ENCODE measurements around the gene UNC119. TPM values are rescaled to one million over a fixed set of nuclear protein-coding genes. Genes with fewer than 3 reads are reported as not detected.

UNC119 gene
- total RNA-seq, 1 donor from 2014 or later, result 26.2 TPM

GRCh38 chr17:28573040-28573380 lies 20.6 kb upstream of the UNC119 start:
- DNase-seq (ENCODE audit: low spot score), result no peak

- DNase-seq (ENCODE audit: low spot score), result no peak
Observed at GRCh38 chr17:28572259-28573039, 20.0 kb upstream of the UNC119 start.

GRCh38 chr17:28571361-28572122 lies 19.1 kb upstream of the UNC119 start, which contains the start of gene PIGS:
PIGS (minus strand) TSS chr17:28571524; CDS start chr17:28571496, 28 bp downstream.
- peak; percentile 95 for DNase-seq (ENCODE audit: low spot score)

- no peak for DNase-seq (ENCODE audit: low spot score)
Observed at GRCh38 chr17:28570716-28571360, 18.4 kb upstream of the UNC119 start.

- no peak for DNase-seq (ENCODE audit: low spot score)
Observed at GRCh38 chr17:28569446-28569845, 17.0 kb upstream of the UNC119 start.

GRCh38 chr17:28567604-28568003 lies 15.2 kb upstream of the UNC119 start:
- no peak for DNase-seq (ENCODE audit: low spot score)

GRCh38 chr17:28563475-28563874 lies 11.1 kb upstream of the UNC119 start:
- DNase-seq (ENCODE audit: low spot score), result peak; percentile 54

- DNase-seq (ENCODE audit: low spot score), result no peak
Observed at GRCh38 chr17:28555022-28555421, 2.6 kb upstream of the UNC119 start.

- no peak for DNase-seq (ENCODE audit: low spot score)
Observed at GRCh38 chr17:28554565-28554964, 2.1 kb upstream of the UNC119 start.

GRCh38 chr17:28553000-28553505 lies 629 bp upstream of the UNC119 start:
- DNase-seq (ENCODE audit: low spot score), result no peak

GRCh38 chr17:28551421-28552175 lies 826 bp downstream of the UNC119 start:
- DNase-seq (ENCODE audit: low spot score), result peak; percentile 51

GRCh38 chr17:28550858-28551257 lies 1.6 kb downstream of the UNC119 start:
- no peak for DNase-seq (ENCODE audit: low spot score)

GRCh38 chr17:28549236-28550132 lies 2.9 kb downstream of the UNC119 start:
- DNase-seq (ENCODE audit: low spot score), result no peak

- no peak for DNase-seq (ENCODE audit: low spot score)
Observed at GRCh38 chr17:28548417-28549130, 3.9 kb downstream of the UNC119 start.

GRCh38 chr17:28547623-28548416 lies 4.6 kb downstream of the UNC119 start:
- DNase-seq (ENCODE audit: low spot score), result peak; percentile 54

GRCh38 chr17:28547096-28547622 lies 5.3 kb downstream of the UNC119 start:
- DNase-seq (ENCODE audit: low spot score), result no peak

GRCh38 chr17:28545787-28546415 lies 6.5 kb downstream of the UNC119 start:
- peak; percentile 22 for DNase-seq (ENCODE audit: low spot score)

GRCh38 chr17:28545141-28545503 lies 7.3 kb downstream of the UNC119 start:
- no peak for DNase-seq (ENCODE audit: low spot score)
